ENCODE measurements around the gene GCG.

Gene GCG

GRCh38 chr2:162152147-162152546 is at the start of gene GCG:
Gene GCG (minus strand): TSS chr2:162152247. CDS start chr2:162149178, 3,069 bp downstream.
- DNase-seq = no peak

- no peak for DNase-seq
These were observed 48.6 kb upstream of the GCG start for GRCh38 chr2:162200636-162201035.

GRCh38 chr2:162199913-162200312 is 47.9 kb upstream of the GCG start:
- no peak for DNase-seq

- no peak for DNase-seq
These were observed 46.2 kb upstream of the GCG start for GRCh38 chr2:162198239-162198638.

GRCh38 chr2:162197069-162197825 is 45.2 kb upstream of the GCG start:
- no peak for DNase-seq

GRCh38 chr2:162196638-162197037 is 44.6 kb upstream of the GCG start:
- no peak for DNase-seq

GRCh38 chr2:162188451-162188850 is 36.4 kb upstream of the GCG start:
- DNase-seq = peak; percentile 21

- no peak for DNase-seq
These were observed 33.6 kb upstream of the GCG start for GRCh38 chr2:162185541-162186232.

GRCh38 chr2:162184821-162185450 is 32.9 kb upstream of the GCG start:
- DNase-seq = no peak

- DNase-seq = peak; percentile 63
These were observed 32.3 kb upstream of the GCG start for GRCh38 chr2:162184359-162184758.

- no peak for DNase-seq
These were observed 30.3 kb upstream of the GCG start for GRCh38 chr2:162182395-162182794.

GRCh38 chr2:162177301-162177700 is 25.3 kb upstream of the GCG start:
- DNase-seq = no peak

GRCh38 chr2:162175714-162176113 is 23.7 kb upstream of the GCG start:
- DNase-seq = no peak

GRCh38 chr2:162174746-162175145 is 22.7 kb upstream of the GCG start:
- no peak for DNase-seq

GRCh38 chr2:162172802-162173370 is 20.8 kb upstream of the GCG start:
- DNase-seq = no peak

GRCh38 chr2:162166745-162167144 is 14.7 kb upstream of the GCG start:
- DNase-seq = no peak

GRCh38 chr2:162166174-162166573 is 14.1 kb upstream of the GCG start:
- no peak for DNase-seq

GRCh38 chr2:162164802-162165201 is 12.8 kb upstream of the GCG start:
- no peak for DNase-seq

- no peak for DNase-seq
These were observed 7.4 kb upstream of the GCG start for GRCh38 chr2:162159446-162159845.

- no peak for DNase-seq
These were observed 4.1 kb upstream of the GCG start for GRCh38 chr2:162156149-162156548.

- DNase-seq = no peak
These were observed 3.0 kb upstream of the GCG start for GRCh38 chr2:162155093-162155492.

- no peak for DNase-seq
These were observed 1.7 kb upstream of the GCG start for GRCh38 chr2:162153608-162154224.

- no peak for DNase-seq
These were observed 2.1 kb downstream of the GCG start for GRCh38 chr2:162149940-162150339.
